GM10248 (cell line): Measurements from ENCODE around the gene MSI2.

Source experiments
- CTCF ChIA-PET: fragments of 300-600 bp; sonication (Branson Sonifier 250); formaldehyde crosslinking; extraction: SDS; loops from one replicate; lab custom pipeline; 2021; ENCODE audit warnings: antibody characterized with exemption; lab: Yijun Ruan, JAX
- POLR2A ChIA-PET: fragments of 350-650 bp; sonication (Branson Sonifier 250); formaldehyde crosslinking; extraction: SDS; loops from one replicate; lab custom pipeline; 2020; ENCODE audit warnings: antibody characterized with exemption; lab: Yijun Ruan, JAX
- DNase-seq: peaks from one replicate; pipeline ENCODE4 v3.0.0; 2012; ENCODE audit errors: extremely low spot score
- CTCF ChIP-seq: IDR thresholded peaks from 2 replicates; pipeline ENCODE4 v1.5.1; 2012; ENCODE audit warnings: mild to moderate bottlenecking, low read depth; ENCODE audit errors: extremely low read depth, missing control alignments, control extremely low read depth

MSI2 gene

GRCh38 chr17:57633236-57633635 lies 376.9 kb downstream of the MSI2 start:
- no peak for DNase-seq
- TF ChIP-seq CTCF = no peak
- POLR2A ChIA-PET = no interaction called here
- CTCF ChIA-PET = no interaction called here

DNA sequence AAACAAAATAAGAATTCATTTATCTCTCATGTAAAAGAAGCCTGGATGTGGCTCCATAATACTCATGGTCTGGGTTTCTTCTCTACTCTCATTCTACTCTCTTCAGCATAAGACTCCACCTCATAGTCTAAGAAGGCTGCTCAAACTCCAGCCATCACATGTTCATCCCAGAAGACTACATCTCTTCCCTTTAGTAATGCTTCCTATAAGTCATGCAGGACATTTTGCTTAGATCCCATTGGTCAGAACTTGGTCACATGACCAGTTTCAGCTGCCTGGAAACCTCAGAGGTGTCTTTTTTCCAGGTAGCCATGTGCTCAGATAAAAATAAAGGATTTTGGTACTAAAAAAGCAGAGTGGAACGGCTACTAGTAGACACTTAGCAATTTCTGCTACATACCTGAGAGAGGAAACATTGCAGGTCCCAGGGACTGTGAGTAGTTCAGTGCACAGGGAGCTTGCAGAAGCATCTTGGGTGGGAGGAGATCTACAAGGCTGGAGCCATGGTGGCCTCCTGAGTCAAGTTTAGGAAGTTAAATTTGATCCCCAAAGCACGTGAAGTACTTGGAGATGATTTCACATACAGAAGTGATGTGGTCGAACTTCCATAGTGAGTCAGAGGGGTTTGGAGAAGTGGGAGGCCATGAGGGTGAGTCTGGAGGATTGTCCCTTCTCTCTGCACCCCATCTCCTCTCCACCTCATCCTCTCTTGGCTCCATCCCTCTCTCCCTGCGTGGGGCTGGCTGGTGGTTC lies 378.6 kb downstream of the MSI2 start:
- TF ChIP-seq CTCF = no peak
- no peak for DNase-seq
- ChIA-PET CTCF (interaction anchor here (4.1 kb wide), 1 partner anchor 37 kb away, joined by 11 read pairs; no protein-coding TSS in a partner anchor), POLR2A (no interaction called here)

DNA sequence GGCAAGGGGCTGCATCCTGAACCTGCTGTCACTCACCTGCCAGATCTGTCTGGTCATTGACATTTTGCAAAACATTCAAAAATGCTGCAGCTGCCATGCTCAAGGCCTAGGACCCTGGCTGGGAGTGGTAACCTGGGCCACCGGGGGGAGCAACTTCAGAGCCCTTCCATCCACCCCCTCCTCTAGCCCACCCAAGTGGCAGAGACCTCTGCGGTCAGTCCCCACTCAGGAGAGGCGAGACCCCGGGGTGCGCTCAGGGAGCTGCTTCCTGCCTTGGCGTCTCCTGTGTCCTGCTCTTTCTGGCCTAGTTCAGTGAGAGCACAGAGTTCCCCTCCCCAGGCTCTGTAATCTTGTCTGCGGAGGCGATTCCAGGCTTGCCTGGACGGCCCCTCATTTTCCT lies 380.0 kb downstream of the MSI2 start:
- CTCF ChIA-PET = interaction anchor here (1.1 to 4.1 kb wide), 3 partner anchors 8 to 111 kb away, joined by 3 to 11 read pairs (median 3); no protein-coding TSS in a partner anchor
- no peak for TF ChIP-seq CTCF
- DNase-seq = no peak
- POLR2A ChIA-PET = no interaction called here

- no peak for TF ChIP-seq CTCF
- ChIA-PET CTCF (interaction anchor here (1.1 to 4.1 kb wide), 3 partner anchors 9 to 110 kb away, joined by 3 to 11 read pairs (median 3); no protein-coding TSS in a partner anchor), POLR2A (no interaction called here)
- DNase-seq = no peak
These were observed 380.8 kb downstream of the MSI2 start for GRCh38 chr17:57636985-57637665.

GRCh38 chr17:57637666-57638010 lies 381.3 kb downstream of the MSI2 start:
- DNase-seq = no peak
- no peak for TF ChIP-seq CTCF
- POLR2A ChIA-PET = no interaction called here
- CTCF ChIA-PET = interaction anchor here (1.1 to 4.1 kb wide), 2 partner anchors 34 to 110 kb away, joined by 3 to 11 read pairs; no protein-coding TSS in a partner anchor

- ChIA-PET CTCF (interaction anchor here (4.1 kb wide), 1 partner anchor 34 kb away, joined by 11 read pairs; no protein-coding TSS in a partner anchor), POLR2A (no interaction called here)
- TF ChIP-seq CTCF = no peak
- DNase-seq = no peak
These were observed 382.0 kb downstream of the MSI2 start for GRCh38 chr17:57638284-57638683.
